Skeletal muscle tissue (tissue), 4 donors: Measurements from ENCODE around the gene DNLZ. TPM values are rescaled to one million over a fixed set of nuclear protein-coding genes. Genes with fewer than 3 reads are reported as not detected.

Experiments
- H3K27ac ChIP-seq: one replicate; pipeline ENCODE4 v1.7.0; 2013; ENCODE audit warnings: mild to moderate bottlenecking, low read depth, low read length, inconsistent platforms
- H3K27me3 ChIP-seq, 3 donors: one replicate each; pipeline ENCODE4 v1.7.0; 2013; ENCODE audit warnings: low read length in 3 of 3; ENCODE audit not compliant: control insufficient read depth in 3 of 3, insufficient read depth in 3 of 3
- H3K36me3 ChIP-seq, 3 donors: one replicate each; pipeline ENCODE4 v1.7.0; 2013; ENCODE audit warnings: low read length in 3 of 3; ENCODE audit not compliant: control insufficient read depth in 3 of 3, insufficient read depth in 3 of 3
- H3K4me1 ChIP-seq, 3 donors: one replicate each; pipeline ENCODE4 v1.7.0; 2013; ENCODE audit warnings: low read length in 3 of 3, mild to moderate bottlenecking in 3 of 3; ENCODE audit not compliant: control insufficient read depth in 3 of 3, insufficient read depth in 3 of 3
- H3K4me3 ChIP-seq, 3 donors: one replicate each; pipeline ENCODE4 v1.7.0; 2013; ENCODE audit warnings: low read length in 3 of 3
- H3K9ac ChIP-seq, 3 donors: one replicate each; pipeline ENCODE4 v1.7.0; 2013; ENCODE audit warnings: low read length in 3 of 3, mild to moderate bottlenecking in 3 of 3, moderate library complexity in 2 of 3, low read depth in 1 of 3
- H3K9me3 ChIP-seq, 3 donors: one replicate each; pipeline ENCODE4 v1.7.0; 2013; ENCODE audit warnings: low read length in 3 of 3; ENCODE audit not compliant: control insufficient read depth in 3 of 3
- total RNA-seq: library from RNA; depleted of rRNA; stranded (reverse); fragments of >200 nt; gene quantifications from one replicate; pipeline ENCODE4 v1.2.3, GENCODE V29; 2014
- donor health status: Osteomylitis.

Gene DNLZ
- total RNA-seq, 1 donor from 2014 or later = 5.2 TPM

DNA sequence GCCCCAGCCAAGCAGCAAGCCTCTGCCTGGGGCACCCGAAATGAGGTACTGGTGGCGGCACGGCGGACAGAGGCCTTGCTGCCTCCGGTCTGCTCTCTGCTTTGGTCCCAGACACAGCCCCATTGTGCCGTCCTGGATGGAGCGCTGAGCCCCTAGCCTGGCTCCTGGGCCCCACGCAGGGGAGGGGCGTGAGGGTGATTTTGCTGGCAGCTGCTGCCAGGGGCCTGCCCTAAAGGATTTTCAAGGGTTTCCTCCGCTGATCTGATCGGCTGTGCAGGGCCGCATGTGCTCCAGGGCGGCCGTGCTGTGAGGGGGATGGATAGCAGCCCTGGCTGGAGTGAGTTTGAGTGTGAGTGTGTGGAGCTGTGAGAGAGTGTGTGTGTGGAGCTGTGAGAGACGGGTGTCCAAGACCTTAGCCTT, 34.9 kb downstream of the DNLZ start:
- Histone ChIP-seq H3K36me3 (no peaks in the 10 kb centered on the region), H3K4me3 (peak overlapping the region; percentile 37 to 56 (median 46)), H3K9me3 (no peaks in the 10 kb centered on the region), H3K9ac (peak overlapping the region in 2 of 3 donors; percentile 57 to 66), H3K4me1 (peaks cover 18 to 20% (median 19%) of the 10 kb centered on the region in 3 donors), H3K27ac (peak overlapping the region; percentile 19), H3K27me3 (peaks cover 14 to 43% (median 25%) of the 10 kb centered on the region in 3 donors)

- no peaks in the 10 kb centered on the region for H3K9me3 ChIP-seq
- H3K4me1 ChIP-seq = peaks cover 18 to 20% (median 19%) of the 10 kb centered on the region in 3 donors
- peak overlapping the region; percentile 57 to 66 (median 61) for H3K9ac ChIP-seq
- no peaks in the 10 kb centered on the region for H3K36me3 ChIP-seq
- peak overlapping the region; percentile 19 for H3K27ac ChIP-seq
- peak overlapping the region; percentile 37 to 56 (median 46) for H3K4me3 ChIP-seq
- H3K27me3 ChIP-seq = peaks cover 14 to 47% (median 27%) of the 10 kb centered on the region in 3 donors
These were observed 35.4 kb downstream of the DNLZ start for GRCh38 chr9:136328011-136328621.

DNA sequence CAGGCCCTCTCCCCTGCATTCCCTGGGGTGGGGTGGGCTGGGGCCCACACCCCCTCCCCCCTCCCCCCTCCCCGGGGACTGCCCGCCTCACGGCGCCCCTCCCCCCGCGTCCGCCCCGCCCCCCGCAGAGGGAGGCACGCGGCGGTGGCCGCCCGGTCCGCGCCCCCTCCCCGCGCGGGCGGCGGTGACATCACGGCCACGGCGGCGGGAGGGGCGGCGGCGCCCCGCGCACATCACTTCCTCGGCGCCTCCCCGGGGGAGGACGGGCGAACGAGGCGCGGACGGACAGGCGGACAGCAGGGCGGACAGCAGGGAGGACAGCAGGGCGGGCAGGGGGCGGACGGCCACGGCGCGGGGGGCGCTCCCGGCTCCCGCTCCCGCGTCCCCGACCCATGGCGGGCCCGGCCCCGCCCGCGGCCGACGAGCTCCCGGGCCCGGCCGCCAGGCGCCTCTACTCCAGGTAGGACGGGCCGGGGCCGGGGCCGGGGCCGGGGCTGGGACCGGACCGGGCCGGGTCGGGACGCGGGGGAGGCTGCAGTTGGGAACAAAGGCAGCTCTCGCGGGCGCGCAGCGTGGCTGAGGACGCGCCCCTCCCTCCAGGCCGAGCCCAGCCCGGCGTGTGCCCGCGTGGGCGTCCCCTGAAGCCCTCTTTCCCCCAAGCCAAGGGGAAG, 36.1 kb downstream of the DNLZ start, which contains the start of gene GPSM1:
Gene GPSM1, plus strand, starts transcription at position 236 of the 671 bp plus-strand sequence. Its CDS starts 157 bp downstream, at position 393.
- peaks cover 18 to 20% (median 19%) of the 10 kb centered on the region in 3 donors for H3K4me1 ChIP-seq
- peak within 1 kb of the TSS; percentile 57 to 66 (median 61) for H3K9ac ChIP-seq

GRCh38 chr9:136326761-136327303, 36.7 kb downstream of the DNLZ start:
- Histone ChIP-seq H3K27ac (no peak overlapping the region), H3K27me3 (peaks cover 24 to 55% (median 27%) of the 10 kb centered on the region in 3 donors), H3K9me3 (no peaks in the 10 kb centered on the region), H3K4me1 (peaks cover 18 to 20% (median 19%) of the 10 kb centered on the region in 3 donors), H3K36me3 (no peaks in the 10 kb centered on the region), H3K9ac (peak overlapping the region in 1 of 3 donors; percentile 23), H3K4me3 (peak overlapping the region in 2 of 3 donors; percentile 22 to 48)

More for the DNA sequence above, 36.1 kb downstream of the DNLZ start, which contains the start of gene GPSM1:
- no peaks in the 10 kb centered on the region for H3K36me3 ChIP-seq
- H3K27ac ChIP-seq = peak within 1 kb of the TSS; percentile 19
- no peaks in the 10 kb centered on the region for H3K9me3 ChIP-seq
- peaks cover 19 to 51% (median 27%) of the 10 kb centered on the region in 3 donors for H3K27me3 ChIP-seq
- peak within 1 kb of the TSS; percentile 37 to 56 (median 48) for H3K4me3 ChIP-seq

DNA sequence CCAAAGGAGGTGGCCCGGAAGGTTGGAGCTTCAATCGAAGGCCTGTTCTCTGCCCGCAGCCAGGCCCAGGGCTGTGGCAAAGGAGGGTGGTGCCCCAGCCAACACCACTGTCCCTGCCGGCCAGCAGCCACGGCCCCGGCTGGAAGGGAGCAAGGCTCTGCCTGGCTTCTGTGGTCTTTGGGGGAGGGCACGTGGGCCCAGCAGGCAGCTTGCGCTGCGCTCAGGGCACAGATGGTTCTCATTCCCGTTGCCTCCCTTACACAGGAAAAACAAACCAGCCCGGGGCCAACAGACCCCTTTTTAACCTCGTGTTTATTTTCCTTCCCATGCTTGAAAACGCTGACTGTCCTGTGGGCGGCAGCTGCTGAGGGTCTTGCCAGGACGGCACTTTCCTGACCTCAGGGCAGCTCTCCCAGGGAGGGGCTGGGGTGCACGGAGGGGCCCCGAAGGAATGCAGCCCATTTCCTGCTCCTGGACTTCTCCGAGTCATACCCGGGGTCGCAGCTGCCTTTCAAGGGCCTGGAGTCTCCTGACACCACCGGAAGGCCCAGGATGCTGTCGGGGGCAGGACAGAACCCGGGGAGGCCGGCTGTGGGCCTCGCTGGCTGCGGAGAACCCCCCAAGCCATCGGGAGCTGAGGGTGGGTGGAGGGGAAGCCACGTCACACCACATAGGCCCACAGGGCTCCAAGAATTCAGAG, 37.3 kb downstream of the DNLZ start:
- Histone ChIP-seq H3K27ac (no peak overlapping the region), H3K9ac (no peak overlapping the region), H3K4me3 (no peak overlapping the region), H3K9me3 (peaks cover 0 to 2% (median 0%) of the 10 kb centered on the region in 3 donors), H3K27me3 (peaks cover 27 to 61% (median 29%) of the 10 kb centered on the region in 3 donors), H3K4me1 (peaks cover 18 to 20% (median 19%) of the 10 kb centered on the region in 3 donors), H3K36me3 (no peaks in the 10 kb centered on the region)

- no peak overlapping the region for H3K4me3 ChIP-seq
- no peaks in the 10 kb centered on the region for H3K36me3 ChIP-seq
- H3K27me3 ChIP-seq = peaks cover 27 to 61% (median 29%) of the 10 kb centered on the region in 3 donors
- H3K9ac ChIP-seq = no peak overlapping the region
- no peak overlapping the region for H3K27ac ChIP-seq
- peaks cover 0 to 2% (median 0%) of the 10 kb centered on the region in 3 donors for H3K9me3 ChIP-seq
- H3K4me1 ChIP-seq = peaks cover 18 to 20% (median 19%) of the 10 kb centered on the region in 3 donors
These were observed 38.2 kb downstream of the DNLZ start for GRCh38 chr9:136325358-136325757.

GRCh38 chr9:136324501-136325300, 38.8 kb downstream of the DNLZ start:
- no peaks in the 10 kb centered on the region for H3K36me3 ChIP-seq
- no peak overlapping the region for H3K27ac ChIP-seq
- no peak overlapping the region for H3K9ac ChIP-seq
- peaks cover 0 to 2% (median 0%) of the 10 kb centered on the region in 3 donors for H3K9me3 ChIP-seq
- H3K27me3 ChIP-seq = peaks cover 27 to 62% (median 29%) of the 10 kb centered on the region in 3 donors
- H3K4me1 ChIP-seq = peaks cover 18 to 20% (median 19%) of the 10 kb centered on the region in 3 donors
- H3K4me3 ChIP-seq = no peak overlapping the region

DNA sequence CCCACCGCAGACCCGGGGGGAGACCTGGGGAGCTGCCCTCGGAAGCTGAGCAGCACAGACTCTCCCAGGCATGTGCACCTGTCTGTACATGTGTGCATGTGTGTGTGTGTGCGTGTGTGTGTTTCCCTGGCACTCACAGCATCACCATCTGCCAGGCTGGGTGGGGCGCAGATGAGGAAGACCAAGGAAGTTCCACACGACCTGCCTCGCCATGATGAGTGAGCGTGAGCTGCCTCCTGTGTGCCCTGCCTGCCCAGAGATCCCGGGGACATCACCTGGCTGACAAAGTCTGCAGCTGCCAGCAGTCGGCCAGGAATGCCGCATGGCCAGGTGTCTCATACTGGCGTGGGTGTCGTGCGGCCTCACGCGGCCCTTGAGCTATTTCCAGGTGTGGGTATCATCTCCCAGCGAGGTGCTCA, 40.2 kb downstream of the DNLZ start:
- peaks cover 0 to 2% (median 0%) of the 10 kb centered on the region in 3 donors for H3K9me3 ChIP-seq
- H3K27me3 ChIP-seq = peaks cover 19 to 57% (median 28%) of the 10 kb centered on the region in 3 donors
- H3K9ac ChIP-seq = no peak overlapping the region
- no peak overlapping the region for H3K4me3 ChIP-seq
- no peaks in the 10 kb centered on the region for H3K36me3 ChIP-seq
- H3K4me1 ChIP-seq = peaks cover 9 to 13% (median 12%) of the 10 kb centered on the region in 3 donors
- H3K27ac ChIP-seq = no peak overlapping the region
